GM23338 (cell line): ENCODE measurements around the gene ACTG1. TPM values are rescaled to one million over a fixed set of nuclear protein-coding genes. Genes with fewer than 3 reads are reported as not detected.

ENCODE experiments used
- CREB1 ChIP-seq: fragments of 250-450 bp; sonication (Bioruptor Pico); IDR thresholded peaks from 2 replicates; pipeline ENCODE4 v1.5.0; 2020; ENCODE audit warnings: low read depth, mild to moderate bottlenecking, moderate library complexity
- CTCF ChIP-seq, 2 experiments: fragments of 200-600 bp in 1 of 2; sonication (generic) in 1 of 2; conservative IDR thresholded peaks; 2 replicates each; pipeline versions ENCODE4 v1.5.1 to v1.6.1; 2016 to 2017; ENCODE audit warnings: antibody characterized with exemption in 2 of 2, low read depth in 2 of 2, mild to moderate bottlenecking in 2 of 2, moderate library complexity in 1 of 2
- EZH2 ChIP-seq: fragments of 200-600 bp; sonication (generic); IDR thresholded peaks from one replicate; pipeline ENCODE4 v1.8.0; 2017; ENCODE audit warnings: antibody characterized with exemption, mild to moderate bottlenecking, low read depth; ENCODE audit not compliant: unreplicated experiment
- EZH2phosphoT487 ChIP-seq: fragments of 200-600 bp; sonication (generic); IDR thresholded peaks from one replicate; pipeline ENCODE4 v1.8.1; 2018; ENCODE audit warnings: antibody characterized with exemption; ENCODE audit not compliant: unreplicated experiment
- NANOG ChIP-seq: IDR thresholded peaks from 2 replicates; pipeline ENCODE4 v1.6.1; 2016; ENCODE audit warnings: antibody characterized with exemption, borderline replicate concordance
- POLR2AphosphoS5 ChIP-seq: IDR thresholded peaks from 2 replicates; pipeline ENCODE4 v1.6.1; 2016; ENCODE audit warnings: antibody characterized with exemption, low read depth
- REST ChIP-seq: IDR thresholded peaks from one replicate; pipeline ENCODE4 v1.6.1; 2018; ENCODE audit warnings: antibody characterized with exemption; ENCODE audit not compliant: unreplicated experiment
- STAT1 ChIP-seq: IDR thresholded peaks from one replicate; pipeline ENCODE4 v1.6.1; 2016; ENCODE audit warnings: antibody characterized with exemption; ENCODE audit not compliant: unreplicated experiment
- ZNF114 ChIP-seq: fragments of 250-450 bp; sonication (Bioruptor Pico); IDR thresholded peaks from 2 replicates; pipeline ENCODE4 v1.5.0; 2020; ENCODE audit warnings: mild to moderate bottlenecking, moderate library complexity
- ZNF331 ChIP-seq: fragments of 250-450 bp; sonication (Bioruptor Pico); IDR thresholded peaks from 2 replicates; pipeline ENCODE4 v1.5.0; 2020; ENCODE audit warnings: low read depth, mild to moderate bottlenecking, moderate library complexity
- ZNF462 ChIP-seq: fragments of 250-450 bp; sonication (Bioruptor Pico); IDR thresholded peaks from 2 replicates; pipeline ENCODE4 v1.5.0; 2020; ENCODE audit warnings: mild to moderate bottlenecking, moderate library complexity
- polyA plus RNA-seq: library from polyadenylated mRNA; unstranded; fragments of >200 nt; fragmentation: Nextera tagmentation; extraction: Ambion mirVana; gene quantifications from 2 replicates; pipeline ENCODE4 v1.2.1, GENCODE V29; 2016
- total RNA-seq: library from RNA; depleted of rRNA; stranded (reverse); fragments of >200 nt; shearing (Covaris generic); gene quantifications from 2 replicates; pipeline ENCODE4 v1.2.3, GENCODE V29; 2014

Gene ACTG1
- total and polyA plus RNA-seq, 2 experiments from 2014 or later: 1,867 to 4,739 TPM

- TF ChIP-seq ZNF462 (no peak), CTCF (conservative IDR thresholded peaks at IDR 0.05; ENCODE audit: low read depth in 2 of 2) (no peak), STAT1 (no peak), REST (no peak), EZH2phosphoT487 (no peak), POLR2AphosphoS5 (no peak), CREB1 (no peak), ZNF331 (CRISPR knock-in tag) (no peak), ZNF114 (CRISPR knock-in tag) (no peak), NANOG (no peak), EZH2 (no peak)
Measured at GRCh38 chr17:81478119-81478518, 34.5 kb downstream of the ACTG1 start (continued).
